K562 (cell line): ENCODE measurements around the gene MRFAP1. TPM values are rescaled to one million over a fixed set of nuclear protein-coding genes. Genes with fewer than 3 reads are reported as not detected.
A peak's percentile ranks its signal among the peaks of the same experiment; 100 is the strongest.

Experiments used
- BHLHE40 ChIP-seq: IDR thresholded peaks from 2 replicates; pipeline ENCODE4 v1.6.1; 2011; ENCODE audit warnings: low read length, improper control_type of control experiment
- ETV5 ChIP-seq: sonication (generic); formaldehyde crosslinking; IDR thresholded peaks from 2 replicates; pipeline ENCODE4 v1.4.0; 2020; ENCODE audit warnings: low read depth, mild to moderate bottlenecking, missing genetic modification reagents
- FOXJ2 ChIP-seq: fragments of 200-800 bp; sonication (Bioruptor generic); IDR thresholded peaks from 2 replicates; pipeline ENCODE4 v1.6.1; 2016; ENCODE audit warnings: missing genetic modification characterization, missing compliant biosample characterization
- HES1 ChIP-seq: fragments of 450-650 bp; IDR thresholded peaks from 2 replicates; pipeline ENCODE4 v1.6.1; 2016; ENCODE audit warnings: low read depth, mild to moderate bottlenecking, moderate library complexity
- NFIC ChIP-seq: fragments of 450-650 bp; IDR thresholded peaks from 2 replicates; pipeline ENCODE4 v1.6.1; 2017; ENCODE audit warnings: mild to moderate bottlenecking, inconsistent platforms
- NRF1 ChIP-seq, 2 experiments: fragments of 450-650 bp; IDR thresholded peaks in 1 of 2; conservative IDR thresholded peaks in 1 of 2; 2 replicates each; pipeline ENCODE4 v1.6.1; 2014; ENCODE audit warnings: mild to moderate bottlenecking in 2 of 2
- POLR2A ChIP-seq: fragments of 450-650 bp; conservative IDR thresholded peaks from 2 replicates; pipeline ENCODE4 v1.6.1; 2016
- SAFB ChIP-seq: fragments of 200-400 bp; formaldehyde crosslinking; IDR thresholded peaks from 2 replicates; pipeline ENCODE4 v1.6.1; 2017; ENCODE audit warnings: low read depth, low read length, borderline replicate concordance
- SPI1 ChIP-seq: IDR thresholded peaks from 2 replicates; pipeline ENCODE4 v1.6.1; 2011; ENCODE audit warnings: low read depth, low read length, control low read depth, borderline replicate concordance
- THRB ChIP-seq: fragments of 450-650 bp; formaldehyde crosslinking; conservative IDR thresholded peaks from 2 replicates; pipeline ENCODE4 v1.4.0; 2022; ENCODE audit warnings: mild to moderate bottlenecking, missing genetic modification characterization
- USF2 ChIP-seq: sonication (generic); formaldehyde crosslinking; IDR thresholded peaks from 2 replicates; pipeline ENCODE4 v1.5.0; 2020; ENCODE audit warnings: missing genetic modification reagents
- ZBTB11 ChIP-seq, 3 experiments: fragments of 200-800 bp in 1 of 3; fragments of 250-450 bp in 1 of 3; fragments of 450-650 bp in 1 of 3; sonication (Bioruptor Pico) in 1 of 3; sonication (Bioruptor generic) in 1 of 3; formaldehyde crosslinking in 1 of 3; IDR thresholded peaks; 2 replicates each; pipeline versions ENCODE4 v1.6.1 to v1.8.0; 2016 to 2022; ENCODE audit warnings: mild to moderate bottlenecking in 2 of 3, missing genetic modification characterization in 2 of 3, missing compliant biosample characterization in 1 of 3, moderate library complexity in 1 of 3
- ZBTB17 ChIP-seq: fragments of 450-650 bp; formaldehyde crosslinking; IDR thresholded peaks from 2 replicates; pipeline ENCODE4 v1.4.0; 2020; ENCODE audit warnings: mild to moderate bottlenecking
- ZNF263 ChIP-seq: sonication (generic); formaldehyde crosslinking; IDR thresholded peaks from 2 replicates; pipeline ENCODE4 v1.8.0; 2022; ENCODE audit warnings: mild to moderate bottlenecking, missing genetic modification reagents, borderline replicate concordance
- polyA plus RNA-seq, 8 experiments: library from polyadenylated mRNA; depleted of rRNA in 4 of 8; stranded (reverse) in 5 of 8; unstranded in 3 of 8; fragments of >200 nt; fragmentation: Nextera tagmentation in 2 of 8; fragmentation: Illumina TruSeq in 1 of 8; extraction: Ambion mirVana in 2 of 8; extraction: Trizol in 1 of 8; gene quantifications; 2 replicates each; pipeline versions ENCODE4 v1.2.1 to v1.2.3, GENCODE V29; 2011 to 2014; ENCODE audit warnings: inconsistent platforms in 1 of 8, missing spikeins in 1 of 8
- total RNA-seq, 7 experiments: library from RNA; depleted of rRNA in 6 of 7; stranded (reverse); fragments of >200 nt in 6 of 7; fragmentation: Illumina TruSeq in 2 of 7; extraction: Trizol in 2 of 7; gene quantifications; 2 replicates each; pipeline versions ENCODE4 v1.2.1 to v1.2.3, GENCODE V29; 2011 to 2021; ENCODE audit warnings: low replicate concordance in 1 of 7
- TF ChIP-seq, protein P1 (sequence below): fragments of 450-650 bp; formaldehyde crosslinking; IDR thresholded peaks from 2 replicates; pipeline ENCODE4 v1.4.0; 2022; ENCODE audit warnings: missing genetic modification characterization
- TF ChIP-seq, protein P2 (sequence below): fragments of 200-800 bp; sonication (Bioruptor generic); IDR thresholded peaks from 2 replicates; pipeline ENCODE4 v1.6.1; 2017; ENCODE audit warnings: missing genetic modification characterization, missing compliant biosample characterization

The MRFAP1 gene
- total and polyA plus RNA-seq, 9 of the 15 experiments (the other 6 are each of a cell fraction or from before 2014, with no cell fraction given): 46.0 to 270 (median 151) TPM

DNA sequence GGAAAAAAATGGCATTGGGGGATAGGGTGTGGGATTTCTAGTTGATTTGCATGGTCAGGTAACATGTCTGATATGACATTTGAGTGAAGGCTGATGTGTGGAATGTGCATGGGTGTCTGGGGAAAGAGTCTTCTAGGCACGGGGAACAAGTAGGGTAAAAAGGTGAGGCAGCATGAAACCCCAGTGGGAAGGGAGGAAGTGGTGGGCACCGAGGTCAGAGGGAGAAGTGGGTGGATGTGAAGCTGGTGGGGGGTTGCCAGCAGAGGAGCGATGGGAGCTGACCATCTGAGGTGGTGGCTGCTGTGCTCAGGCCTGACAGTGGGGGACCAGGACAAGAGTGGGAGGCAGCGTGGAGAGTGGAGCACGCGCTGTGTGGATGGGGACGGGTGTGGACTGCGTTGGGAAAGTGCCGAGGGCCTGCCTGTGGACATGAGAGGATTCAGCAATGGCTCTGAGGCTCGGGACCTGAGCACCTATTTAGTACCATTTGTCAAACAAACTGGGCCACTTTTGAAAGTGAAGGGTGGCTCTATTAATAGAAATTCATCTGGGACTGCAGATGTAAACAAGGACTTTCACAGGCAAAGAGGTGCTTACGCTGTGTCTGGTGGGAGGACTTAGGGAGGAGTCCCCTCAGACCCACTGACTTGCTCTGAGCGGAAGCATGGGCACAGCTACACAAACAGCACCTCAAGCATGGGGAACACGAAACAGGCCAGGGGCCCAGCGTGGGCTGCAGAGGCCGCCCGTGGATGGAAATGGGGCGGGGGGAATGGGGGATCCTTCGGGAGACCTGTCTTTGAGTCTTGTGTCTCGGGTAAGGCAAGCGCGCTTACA, 36.5 kb downstream of the MRFAP1 start (continued):
- TF ChIP-seq USF2 (CRISPR knock-in tag) (no peak), SPI1 (peak; percentile 58; the same call in 1 of the 2 replicates), ETV5 (CRISPR knock-in tag) (0 out of 2 replicates have a peak, but pooled peaks have one; percentile 36), SAFB (peak; percentile 39; the same call in 1 of the 2 replicates), ZBTB17 (no peak), BHLHE40 (no peak), NFIC (peak; percentile 34; the same call in 1 of the 2 replicates), POLR2A (peak; percentile 72), FOXJ2 (tag) (no peak), NRF1 (conservative IDR thresholded peaks at IDR 0.05 in 1 of 2, IDR thresholded peaks at IDR 0.05 in 1 of 2) (peak in 1 of 2 experiments; percentile 40; a peak in 2 of 4 replicates), ZBTB11 (CRISPR knock-in tag; IDR thresholded peaks at IDR 0.05) (no peak), HES1 (no peak), ZNF263 (CRISPR knock-in tag) (peak; percentile 76), THRB (CRISPR knock-in tag) (0 out of 2 replicates have a peak, but pooled peaks have one; percentile 4)
- TF ChIP-seq, protein P1, sequence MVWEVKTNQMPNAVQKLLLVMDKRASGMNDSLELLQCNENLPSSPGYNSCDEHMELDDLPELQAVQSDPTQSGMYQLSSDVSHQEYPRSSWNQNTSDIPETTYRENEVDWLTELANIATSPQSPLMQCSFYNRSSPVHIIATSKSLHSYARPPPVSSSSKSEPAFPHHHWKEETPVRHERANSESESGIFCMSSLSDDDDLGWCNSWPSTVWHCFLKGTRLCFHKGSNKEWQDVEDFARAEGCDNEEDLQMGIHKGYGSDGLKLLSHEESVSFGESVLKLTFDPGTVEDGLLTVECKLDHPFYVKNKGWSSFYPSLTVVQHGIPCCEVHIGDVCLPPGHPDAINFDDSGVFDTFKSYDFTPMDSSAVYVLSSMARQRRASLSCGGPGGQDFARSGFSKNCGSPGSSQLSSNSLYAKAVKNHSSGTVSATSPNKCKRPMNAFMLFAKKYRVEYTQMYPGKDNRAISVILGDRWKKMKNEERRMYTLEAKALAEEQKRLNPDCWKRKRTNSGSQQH (CRISPR knock-in tag): peak; percentile 60; the same call in 1 of the 2 replicates
- TF ChIP-seq, protein P2, sequence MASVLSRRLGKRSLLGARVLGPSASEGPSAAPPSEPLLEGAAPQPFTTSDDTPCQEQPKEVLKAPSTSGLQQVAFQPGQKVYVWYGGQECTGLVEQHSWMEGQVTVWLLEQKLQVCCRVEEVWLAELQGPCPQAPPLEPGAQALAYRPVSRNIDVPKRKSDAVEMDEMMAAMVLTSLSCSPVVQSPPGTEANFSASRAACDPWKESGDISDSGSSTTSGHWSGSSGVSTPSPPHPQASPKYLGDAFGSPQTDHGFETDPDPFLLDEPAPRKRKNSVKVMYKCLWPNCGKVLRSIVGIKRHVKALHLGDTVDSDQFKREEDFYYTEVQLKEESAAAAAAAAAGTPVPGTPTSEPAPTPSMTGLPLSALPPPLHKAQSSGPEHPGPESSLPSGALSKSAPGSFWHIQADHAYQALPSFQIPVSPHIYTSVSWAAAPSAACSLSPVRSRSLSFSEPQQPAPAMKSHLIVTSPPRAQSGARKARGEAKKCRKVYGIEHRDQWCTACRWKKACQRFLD (CRISPR knock-in tag): no peak
